Adrenal gland (tissue), 5 donors: ENCODE data around the gene UNC45A.

ENCODE experiments used
- POLR2A ChIP-seq, 2 donors: fragments of 450-650 bp; IDR thresholded peaks; one replicate each; pipeline ENCODE4 v1.6.1; 2017; ENCODE audit warnings: antibody characterized with exemption in 2 of 2, mild to moderate bottlenecking in 2 of 2, moderate library complexity in 1 of 2
- TF ChIP-seq, protein P1 (sequence below), 6 experiments: fragments of 450-650 bp in 4 of 6; fragments of 200-600 bp in 2 of 6; sonication (generic) in 1 of 6; IDR thresholded peaks; 1 replicate in 5 of 6; 2 replicates in 1 of 6; pipeline versions ENCODE4 v1.5.1 to v1.8.0; 2016 to 2021; ENCODE audit warnings: antibody characterized with exemption in 6 of 6, mild to moderate bottlenecking in 2 of 6, moderate library complexity in 1 of 6
- donor health status: DM: no; HTN: no; CAD: no.

DNA sequence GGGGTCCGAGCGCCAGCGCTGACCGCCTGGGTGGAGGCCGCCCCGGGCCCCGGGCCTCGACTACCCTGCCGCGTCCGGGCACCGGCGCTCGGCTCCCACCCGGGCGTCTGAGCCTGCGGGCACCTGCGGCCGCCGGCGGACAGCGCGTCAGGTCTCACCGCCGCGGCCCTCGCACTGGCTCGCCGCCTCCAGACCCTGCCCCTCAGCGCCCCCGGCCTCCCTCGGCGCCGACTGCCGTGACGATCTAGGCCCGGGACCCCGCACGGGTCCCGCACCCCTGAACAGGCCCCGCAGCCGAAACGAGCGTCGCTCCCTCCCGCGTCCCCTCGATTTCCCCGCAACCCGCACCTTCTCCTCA, 59.0 kb downstream of the UNC45A start:
- TF ChIP-seq POLR2A (IDR thresholded peaks at IDR 0.05), result no peak
- TF ChIP-seq, protein P1, sequence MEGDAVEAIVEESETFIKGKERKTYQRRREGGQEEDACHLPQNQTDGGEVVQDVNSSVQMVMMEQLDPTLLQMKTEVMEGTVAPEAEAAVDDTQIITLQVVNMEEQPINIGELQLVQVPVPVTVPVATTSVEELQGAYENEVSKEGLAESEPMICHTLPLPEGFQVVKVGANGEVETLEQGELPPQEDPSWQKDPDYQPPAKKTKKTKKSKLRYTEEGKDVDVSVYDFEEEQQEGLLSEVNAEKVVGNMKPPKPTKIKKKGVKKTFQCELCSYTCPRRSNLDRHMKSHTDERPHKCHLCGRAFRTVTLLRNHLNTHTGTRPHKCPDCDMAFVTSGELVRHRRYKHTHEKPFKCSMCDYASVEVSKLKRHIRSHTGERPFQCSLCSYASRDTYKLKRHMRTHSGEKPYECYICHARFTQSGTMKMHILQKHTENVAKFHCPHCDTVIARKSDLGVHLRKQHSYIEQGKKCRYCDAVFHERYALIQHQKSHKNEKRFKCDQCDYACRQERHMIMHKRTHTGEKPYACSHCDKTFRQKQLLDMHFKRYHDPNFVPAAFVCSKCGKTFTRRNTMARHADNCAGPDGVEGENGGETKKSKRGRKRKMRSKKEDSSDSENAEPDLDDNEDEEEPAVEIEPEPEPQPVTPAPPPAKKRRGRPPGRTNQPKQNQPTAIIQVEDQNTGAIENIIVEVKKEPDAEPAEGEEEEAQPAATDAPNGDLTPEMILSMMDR (IDR thresholded peaks at IDR 0.05), result no peak
